ENCODE data around the gene CXXC4.
A peak's percentile ranks its signal among the peaks of the same experiment; 100 is the strongest.

The CXXC4 gene

DNA sequence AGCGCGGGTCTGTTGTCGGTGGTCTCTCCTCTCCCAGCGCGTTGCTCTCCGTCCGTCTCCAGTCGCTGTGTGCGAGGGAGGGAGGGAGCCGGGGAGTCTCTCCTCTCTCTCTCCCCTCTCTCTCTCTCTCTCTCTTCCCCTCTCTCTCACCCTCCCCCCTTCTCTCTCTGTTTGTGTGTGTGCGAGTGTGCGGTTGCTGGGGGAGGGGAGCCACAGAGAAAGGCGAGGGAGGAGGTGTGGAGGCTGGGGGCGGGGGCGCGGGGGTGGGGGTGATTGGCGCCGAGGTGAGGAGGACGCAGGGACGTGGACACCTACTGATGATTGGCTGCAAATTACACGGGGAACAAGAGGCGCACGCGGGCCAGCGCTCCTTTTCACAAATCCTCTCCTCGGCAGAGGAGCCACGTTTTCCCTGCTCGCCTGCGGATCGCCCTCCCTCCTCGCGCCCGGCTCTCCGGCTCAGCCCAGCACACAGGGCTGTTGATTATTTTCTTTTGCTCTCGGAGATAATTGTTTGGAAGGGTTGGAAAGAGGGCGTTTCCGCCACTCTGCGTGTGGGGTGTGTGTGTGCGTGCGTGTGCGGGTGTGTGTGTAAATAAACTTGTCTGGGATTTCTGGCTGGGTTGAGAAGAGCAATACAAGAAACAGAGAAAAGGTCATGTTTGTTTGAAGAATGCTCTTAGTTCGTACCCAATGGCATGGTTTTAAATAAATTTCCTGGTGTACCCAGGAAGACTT, at the start of gene CXXC4:
Gene CXXC4, minus strand, starts transcription at position 73 of the 738 bp plus-strand sequence. CDS start 3,092 bp downstream, outside the sequence.
- DNase-seq (ENCODE audit: low spot score): peak; percentile 44

DNA sequence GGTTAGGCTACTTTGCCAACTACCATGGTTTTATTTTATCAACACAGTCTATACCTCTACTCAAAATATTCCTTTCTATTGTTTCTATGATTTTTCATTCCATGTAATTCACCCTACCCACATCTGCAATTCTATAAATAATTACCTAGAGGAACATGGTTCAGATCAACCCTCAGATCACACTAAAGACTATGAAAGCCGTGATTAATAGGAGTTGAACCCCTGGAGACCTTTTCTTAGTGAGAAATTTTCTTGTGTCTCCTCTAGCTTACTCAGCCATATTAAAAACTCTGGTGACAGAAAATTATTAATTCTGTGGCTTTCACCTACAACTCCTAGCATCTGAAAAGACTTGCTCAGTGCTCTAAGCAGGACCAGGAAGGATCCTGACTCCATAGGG, 38.5 kb upstream of the CXXC4 start:
- DNase-seq (ENCODE audit: low spot score): peak; percentile 10

DNA sequence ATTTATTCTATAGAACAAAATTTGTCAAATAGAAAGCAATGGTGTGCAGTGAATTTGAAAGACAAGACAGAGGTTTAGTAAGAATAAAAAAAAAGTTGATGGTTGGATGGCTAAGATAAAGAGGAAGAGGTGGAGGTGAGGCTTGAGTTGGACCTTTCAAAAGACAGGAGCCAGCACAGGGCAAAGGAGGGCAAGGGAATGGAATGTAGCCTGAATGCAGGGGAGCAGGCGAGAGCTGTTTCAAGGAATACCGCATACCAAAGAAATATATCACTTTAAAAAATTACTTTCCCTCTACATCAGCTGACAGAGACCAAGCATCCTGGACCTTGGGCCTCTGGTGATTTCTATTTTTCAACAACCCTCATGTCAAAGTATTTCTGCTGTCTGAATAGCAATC, 38.0 kb upstream of the CXXC4 start:
- DNase-seq (ENCODE audit: low spot score): peak; percentile 39

DNA sequence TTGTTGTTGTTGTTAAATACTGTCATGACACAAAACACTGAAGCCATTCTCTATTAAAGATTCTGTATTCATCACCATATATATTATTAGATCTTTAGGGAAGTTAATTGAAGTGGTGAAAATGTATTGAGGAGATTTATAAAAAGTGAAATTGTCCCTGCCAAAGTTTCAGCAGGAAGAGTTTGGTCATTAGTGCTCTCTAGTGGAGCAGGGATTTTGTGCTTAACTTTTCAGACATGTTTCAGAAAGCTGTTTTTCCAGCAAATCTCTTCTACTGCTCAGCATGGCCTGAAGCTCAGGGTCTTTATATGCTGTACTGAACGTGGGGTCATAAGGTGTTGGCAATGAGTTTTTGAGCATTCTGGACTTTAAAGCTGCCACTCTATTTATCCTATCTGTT, 36.7 kb upstream of the CXXC4 start:
- no peak for DNase-seq (ENCODE audit: low spot score)

DNA sequence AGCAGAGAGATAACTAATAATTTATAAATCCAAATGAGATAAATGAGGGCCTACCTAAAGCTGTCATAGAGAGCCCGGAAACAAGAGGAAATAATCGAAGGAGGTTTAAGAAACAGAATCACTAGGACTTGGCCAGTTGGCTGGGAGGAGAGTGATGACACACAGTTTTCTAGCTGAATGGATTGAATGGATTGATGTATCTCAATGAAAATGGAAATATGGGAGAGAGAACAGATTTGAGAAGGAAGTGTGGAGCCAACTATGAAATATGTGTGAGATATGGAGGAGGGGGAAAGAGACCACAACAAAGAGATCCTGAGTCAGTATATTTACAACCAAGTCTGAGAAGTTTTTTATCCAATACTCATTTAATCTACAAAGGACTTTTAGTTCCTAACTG, 35.7 kb upstream of the CXXC4 start:
- DNase-seq (ENCODE audit: low spot score): no peak

DNA sequence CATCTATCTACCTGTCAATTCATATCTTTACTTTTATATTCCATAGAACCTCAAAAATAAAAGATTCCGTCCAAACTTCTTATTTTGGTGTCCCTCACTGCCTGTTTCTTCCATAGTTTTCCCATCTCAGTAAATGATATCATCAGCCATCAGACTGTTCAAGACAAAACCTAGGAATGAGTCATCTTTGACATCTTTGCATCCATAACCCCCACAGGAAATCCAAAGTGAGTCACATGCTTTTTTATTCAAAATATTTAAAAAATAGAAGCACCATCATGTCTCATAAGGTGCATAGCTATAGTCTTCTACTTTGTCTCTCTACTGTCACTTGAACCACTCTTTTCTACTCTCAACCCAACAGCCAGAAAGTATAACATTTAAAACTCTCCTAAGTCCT, 29.9 kb upstream of the CXXC4 start:
- peak; percentile 65 for DNase-seq (ENCODE audit: low spot score)

DNA sequence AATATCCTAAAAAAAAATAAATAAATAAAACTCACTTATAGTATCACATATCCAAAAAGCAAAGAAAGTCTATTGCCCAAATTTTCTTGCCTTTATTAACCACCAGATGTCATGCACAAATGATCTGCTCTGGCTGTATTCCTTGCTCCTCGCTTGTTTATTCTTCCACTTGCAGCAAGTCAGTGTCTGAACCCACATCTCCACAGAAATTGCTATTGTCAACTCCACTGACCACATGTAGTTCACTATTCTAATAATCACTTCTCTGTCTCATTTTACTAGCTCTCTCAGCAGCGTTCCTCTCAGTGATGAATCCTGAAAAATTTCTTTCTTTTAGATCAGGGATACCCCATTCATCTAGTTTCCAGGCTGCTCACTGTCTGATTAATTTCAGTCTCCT, 29.3 kb upstream of the CXXC4 start:
- DNase-seq (ENCODE audit: low spot score): no peak

DNA sequence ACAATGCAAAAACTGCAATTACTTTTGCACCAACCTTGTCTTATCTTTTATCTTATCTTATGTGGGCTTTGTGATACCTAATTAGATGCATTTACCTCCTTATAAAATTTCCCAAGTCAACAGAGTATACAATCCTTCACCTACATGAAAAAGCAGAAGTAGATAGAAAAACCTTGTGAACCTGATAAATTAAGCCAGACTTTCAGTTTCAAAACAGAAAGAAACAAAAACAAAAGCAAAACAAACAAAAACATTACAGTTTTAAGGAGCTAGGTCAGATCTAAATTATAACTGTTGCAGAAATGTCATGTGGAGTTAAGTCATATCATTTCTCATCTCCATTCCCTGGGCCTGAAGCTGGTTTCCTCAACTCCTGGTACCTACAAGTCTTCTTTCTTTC, 24.9 kb upstream of the CXXC4 start:
- no peak for DNase-seq (ENCODE audit: low spot score)

DNA sequence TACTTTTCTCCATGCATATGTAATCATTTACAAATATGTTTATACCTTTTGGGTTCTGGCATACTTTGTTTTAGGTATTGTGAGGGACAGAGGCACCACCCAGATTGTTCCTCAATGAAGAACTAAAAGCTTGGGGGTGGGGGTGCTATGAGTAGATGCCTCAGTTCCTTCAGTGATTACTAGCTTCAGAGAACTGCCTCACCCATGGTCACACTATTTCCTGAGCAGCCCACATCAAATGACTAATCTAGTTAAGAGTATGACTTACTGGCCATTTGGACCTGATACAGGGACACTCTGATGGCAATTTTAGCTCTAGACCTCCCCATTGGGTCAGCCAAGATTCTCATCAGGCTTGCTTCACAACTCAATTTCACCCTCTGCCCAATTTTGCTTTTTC, 22.2 kb upstream of the CXXC4 start:
- DNase-seq (ENCODE audit: low spot score): no peak

DNA sequence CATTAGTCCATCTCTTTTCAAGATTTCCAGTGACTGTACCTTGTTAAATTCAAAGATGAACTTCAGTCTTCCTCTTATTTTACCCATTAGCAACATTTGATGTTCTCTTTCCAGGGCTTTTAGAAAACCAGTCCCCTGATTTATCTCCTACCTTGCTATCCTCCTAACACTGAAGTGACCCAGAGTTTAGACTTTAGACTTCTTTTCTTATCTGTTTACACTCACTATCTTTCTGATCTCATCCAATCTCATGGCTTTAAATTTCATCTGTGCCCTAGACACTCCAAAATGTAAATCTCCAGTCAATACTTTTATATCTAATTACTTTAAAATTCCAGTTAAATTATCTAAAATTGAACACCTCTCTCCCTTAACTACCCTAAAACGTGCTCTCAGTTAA, 13.5 kb upstream of the CXXC4 start:
- DNase-seq (ENCODE audit: low spot score): no peak

DNA sequence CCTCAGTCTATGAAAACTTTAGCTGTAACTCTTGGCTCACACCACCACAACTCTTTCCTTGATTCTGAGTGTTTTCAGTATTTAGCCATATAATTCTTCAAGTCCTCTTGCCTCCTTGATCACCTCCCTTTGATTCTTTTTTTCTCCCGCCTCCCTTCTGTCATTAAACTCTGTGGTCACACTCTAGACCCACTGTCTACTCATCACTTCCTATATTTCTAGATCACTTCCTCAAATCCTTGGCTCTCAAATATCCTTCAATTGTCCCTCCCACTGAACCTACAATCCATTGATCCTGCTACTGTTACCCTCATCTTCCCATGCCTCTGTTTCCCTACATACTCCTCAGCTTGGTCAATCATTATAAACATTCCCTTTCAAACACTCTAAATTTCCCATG, 12.4 kb upstream of the CXXC4 start:
- DNase-seq (ENCODE audit: low spot score): no peak

DNA sequence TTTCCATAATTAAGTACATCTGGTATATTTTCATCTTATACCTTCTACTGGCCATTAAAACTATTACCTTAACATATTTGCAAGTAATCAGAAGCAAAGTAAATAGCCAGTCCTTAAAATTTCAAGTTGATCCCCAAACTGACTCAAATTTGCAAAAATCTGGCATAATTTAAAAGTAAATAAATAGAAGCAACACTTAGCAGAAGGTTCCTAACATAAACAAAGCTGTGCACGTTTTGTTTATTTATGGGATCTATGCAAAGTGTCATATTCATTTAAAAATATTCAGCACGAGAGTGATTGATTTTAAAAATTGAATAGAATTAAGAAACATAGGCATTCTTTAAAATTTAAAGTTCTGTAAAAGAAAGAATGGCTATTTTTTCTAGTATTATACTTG, 9.8 kb upstream of the CXXC4 start:
- no peak for DNase-seq (ENCODE audit: low spot score)

DNA sequence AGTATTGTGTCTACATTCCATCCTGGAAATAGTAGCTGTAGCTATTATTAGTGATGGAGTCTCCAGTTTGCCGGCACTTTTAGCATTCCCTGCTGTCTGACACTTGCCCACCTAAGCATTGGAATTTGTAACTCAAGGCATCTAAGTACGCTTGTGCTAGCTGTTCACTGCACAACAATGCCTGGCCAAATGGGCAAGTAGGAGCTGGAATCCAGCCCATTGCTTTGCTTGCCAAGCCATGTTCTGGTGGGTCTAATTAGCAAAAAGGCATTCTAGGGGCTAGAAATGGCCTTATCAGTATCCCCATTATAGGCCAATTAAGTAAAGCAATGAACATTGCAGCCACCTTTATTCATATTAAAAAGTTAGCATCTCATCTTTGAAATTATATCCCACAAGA, 7.8 kb upstream of the CXXC4 start:
- DNase-seq (ENCODE audit: low spot score): no peak

DNA sequence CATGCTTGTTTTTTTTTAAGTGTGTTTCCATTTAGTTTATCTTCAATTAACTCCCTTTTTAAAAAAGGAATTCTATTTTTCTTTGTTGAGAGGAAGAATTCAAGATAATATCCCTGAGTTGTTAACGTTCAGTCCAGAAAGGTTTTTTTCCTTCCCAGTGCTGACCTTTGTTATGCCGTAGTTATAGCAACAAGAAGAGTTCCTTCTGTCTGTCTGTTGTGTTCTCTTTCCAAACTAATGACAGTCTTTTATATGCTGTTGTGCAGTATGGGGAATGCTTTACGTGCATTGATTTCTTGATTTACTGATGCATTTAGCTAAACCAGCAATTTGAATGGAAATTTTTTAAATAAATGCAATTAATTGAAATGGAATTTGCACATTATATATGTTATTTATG, 6.6 kb upstream of the CXXC4 start:
- DNase-seq (ENCODE audit: low spot score): no peak

DNA sequence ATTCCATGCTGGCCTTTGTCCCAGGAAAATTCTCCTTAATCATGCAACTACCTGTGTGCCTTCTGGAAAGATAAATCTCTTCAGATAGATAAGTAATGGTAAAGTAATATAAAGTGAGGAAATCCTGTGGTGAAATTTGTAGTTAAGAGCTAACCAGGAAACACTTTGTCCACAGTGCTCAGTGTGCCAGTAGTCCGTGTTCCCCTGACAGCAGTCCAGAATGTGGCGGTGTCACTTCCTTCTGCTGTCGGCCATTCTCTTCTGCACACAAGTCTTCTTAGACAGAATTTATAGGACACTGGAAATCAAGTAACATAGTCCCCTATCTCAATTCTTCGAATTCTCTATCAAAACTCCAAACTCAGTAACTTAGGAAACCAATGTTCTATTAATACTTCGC, 5.7 kb upstream of the CXXC4 start:
- no peak for DNase-seq (ENCODE audit: low spot score)

DNA sequence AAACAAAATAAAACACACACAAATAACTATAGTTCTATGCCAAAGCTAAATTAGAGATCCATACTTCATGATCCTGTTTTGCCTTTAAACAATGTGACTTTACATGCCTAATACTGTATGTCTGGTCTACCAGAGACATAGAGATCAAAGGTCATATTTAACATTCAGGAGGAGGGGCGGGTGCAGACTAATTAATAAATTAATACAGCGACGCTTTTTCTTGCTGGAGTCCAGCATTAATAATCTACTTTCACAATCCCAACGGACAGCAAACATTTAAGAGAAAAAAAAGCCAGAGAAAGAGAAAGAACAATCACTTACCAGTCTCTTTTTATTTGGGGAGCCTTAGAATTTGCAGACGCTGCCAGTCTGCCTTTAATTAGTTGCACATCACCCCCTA, 509 bp downstream of the CXXC4 start:
- DNase-seq (ENCODE audit: low spot score): no peak

DNA sequence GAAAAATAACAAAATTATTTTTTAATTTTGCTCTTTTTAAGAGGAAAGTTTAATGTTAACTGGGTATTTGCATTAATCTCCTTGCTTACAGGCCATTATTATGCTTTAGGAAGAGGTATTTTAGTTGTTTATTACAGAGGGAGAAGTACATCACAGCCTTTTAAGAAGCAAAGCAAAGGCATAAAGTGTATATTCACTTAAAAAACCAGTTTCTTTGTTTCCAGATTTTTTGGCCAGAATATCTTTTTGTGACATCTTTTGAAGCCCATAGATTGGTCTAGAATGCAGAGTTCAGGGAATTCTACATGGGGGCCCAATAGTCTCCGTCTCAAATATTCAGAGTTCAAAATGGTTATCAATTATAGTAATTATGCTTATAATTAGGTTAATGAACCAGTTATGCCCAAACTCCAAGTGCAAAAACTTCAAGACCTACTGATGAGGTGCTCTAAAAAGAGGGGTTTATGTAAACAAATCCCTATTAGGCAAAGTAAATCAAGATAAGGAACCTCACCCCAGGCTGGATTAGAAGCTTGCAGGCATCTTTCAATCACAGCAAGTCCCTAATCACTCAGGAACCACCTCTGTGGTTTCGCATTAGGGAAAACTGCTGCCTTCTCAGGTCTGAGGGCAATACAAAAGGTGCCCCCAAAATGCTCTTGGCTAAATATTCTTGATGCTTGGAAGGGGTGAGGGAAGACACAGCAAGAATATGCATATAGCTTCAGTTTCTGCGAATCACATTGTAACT, 1.4 kb downstream of the CXXC4 start:
- DNase-seq (ENCODE audit: low spot score): no peak

DNA sequence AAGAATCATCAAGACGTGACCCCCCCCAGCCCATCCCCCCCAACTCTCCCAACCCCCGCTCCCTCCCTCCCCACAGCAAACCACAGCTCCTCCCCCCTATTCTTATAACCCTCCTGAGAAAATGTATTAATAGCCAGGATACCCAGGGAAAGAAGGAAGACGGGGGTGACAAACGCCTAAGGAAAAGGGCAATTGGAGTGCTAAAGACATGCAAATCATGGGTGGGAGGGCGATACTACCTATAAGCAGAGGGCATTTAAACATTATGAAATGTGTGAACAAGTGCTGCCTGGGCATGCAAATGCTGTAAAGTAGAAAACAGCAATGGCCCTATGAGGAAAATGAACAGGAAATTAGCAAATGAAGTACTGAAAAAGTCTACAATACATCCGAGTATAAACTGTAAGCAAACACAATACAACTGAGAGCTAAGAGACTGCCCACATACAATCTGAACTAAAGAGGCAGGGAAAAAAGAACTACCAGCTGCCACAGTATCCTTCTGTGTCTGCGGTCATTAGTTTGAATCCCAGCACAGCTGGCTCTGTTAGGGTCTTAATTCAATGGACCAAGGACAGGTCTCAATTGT, 2.4 kb downstream of the CXXC4 start:
- DNase-seq (ENCODE audit: low spot score): no peak

DNA sequence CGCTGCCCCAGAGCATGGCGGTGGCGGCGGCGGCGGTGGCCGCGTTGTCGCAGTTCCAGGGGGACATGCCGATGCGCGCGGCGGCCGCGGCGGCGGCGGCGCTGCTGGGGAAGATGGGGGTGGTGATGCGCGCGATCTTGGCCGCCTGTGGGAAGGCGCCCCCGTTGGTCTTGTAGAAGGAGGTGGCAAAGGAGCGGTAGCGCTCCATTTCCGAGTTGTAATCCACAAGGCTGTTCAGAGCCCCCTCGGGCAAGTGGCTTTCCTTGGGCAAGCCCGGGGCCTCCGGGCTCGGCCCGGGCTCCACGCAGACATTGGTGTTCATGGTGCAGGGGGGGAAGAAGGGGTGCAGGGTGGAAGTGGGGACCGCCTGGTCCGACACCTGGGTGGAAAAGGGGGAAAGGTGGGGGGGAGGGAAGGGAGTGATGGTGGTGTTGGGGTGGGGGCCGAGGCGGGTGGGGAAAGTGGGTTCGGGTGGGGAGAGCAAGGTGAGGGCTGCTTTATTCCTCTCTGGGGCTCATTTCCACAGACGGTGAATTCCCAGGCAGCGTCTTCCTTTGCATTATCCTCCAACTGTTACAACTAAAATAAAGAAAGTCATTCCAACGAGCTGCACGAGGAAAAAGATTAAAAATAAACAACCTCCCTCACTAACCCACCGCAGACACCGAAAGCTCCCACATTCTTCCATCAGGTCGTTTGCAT, 3.1 kb downstream of the CXXC4 start:
- no peak for DNase-seq (ENCODE audit: low spot score)

DNA sequence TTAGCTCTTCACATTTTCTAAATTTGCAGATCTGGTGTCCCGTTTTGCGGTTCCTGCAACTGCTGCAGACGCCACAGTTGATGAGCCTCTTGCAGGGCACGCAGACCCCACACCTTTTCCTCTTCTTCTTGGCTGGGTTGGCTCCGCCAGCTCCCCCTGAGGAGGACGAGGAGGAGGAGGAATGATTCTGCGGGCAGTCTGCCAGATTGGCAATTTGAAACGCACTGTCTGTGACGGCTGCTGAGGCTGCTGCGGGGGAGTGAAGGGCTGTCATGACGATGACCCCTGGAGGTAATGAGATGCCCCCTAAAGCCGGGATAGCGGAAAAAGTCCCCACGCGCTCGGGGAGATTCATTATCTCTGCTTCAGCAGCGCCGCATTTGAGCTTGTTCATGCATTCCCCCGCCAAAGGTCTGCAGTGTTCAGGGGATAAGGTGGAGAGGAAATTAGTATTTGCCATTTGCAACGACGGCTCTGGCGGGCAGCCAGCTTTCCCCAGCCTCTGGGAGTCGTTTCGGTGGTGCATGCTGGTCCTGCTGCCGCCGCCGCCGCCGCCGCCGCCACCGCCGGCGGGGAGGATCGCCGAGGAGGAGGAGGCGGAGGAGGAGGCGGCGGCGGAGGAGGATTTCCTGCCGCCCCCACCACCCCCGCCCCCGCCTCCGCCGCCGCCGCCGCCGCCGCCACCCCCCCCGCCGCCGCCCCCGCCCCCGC, 3.8 kb downstream of the CXXC4 start:
- peak; percentile 70 for DNase-seq (ENCODE audit: low spot score)

DNA sequence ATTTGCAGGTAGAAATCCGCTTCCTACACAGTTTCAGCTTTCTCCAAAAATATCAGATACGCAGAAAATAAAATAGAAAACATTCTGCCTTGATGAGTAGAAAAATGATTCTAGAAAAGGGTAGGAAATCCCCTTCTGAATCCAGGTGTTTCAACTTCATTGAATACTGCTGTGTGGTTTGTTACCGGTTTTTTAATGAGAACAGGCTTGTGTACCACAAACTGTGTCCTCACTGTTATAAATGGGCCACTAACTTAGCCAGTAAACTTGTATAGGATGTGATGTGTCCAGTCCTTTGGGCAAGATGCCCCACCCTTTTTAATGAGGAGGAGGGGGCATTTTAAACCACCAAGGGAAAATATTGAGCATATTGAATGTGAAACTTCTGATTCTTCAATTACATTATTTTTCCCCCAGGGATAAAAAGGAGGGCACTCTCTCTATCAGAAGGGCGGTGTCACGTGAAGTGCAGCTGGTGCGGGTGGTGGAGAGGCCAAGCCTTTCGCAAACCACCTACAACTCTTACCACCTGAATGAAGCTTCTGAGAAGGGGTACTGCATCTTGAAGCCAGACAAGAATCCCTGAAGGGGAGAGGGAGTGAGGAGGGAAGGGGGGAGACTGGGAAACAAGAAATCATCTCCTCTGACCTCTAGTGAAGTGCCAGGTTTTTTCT, 4.5 kb downstream of the CXXC4 start:
- no peak for DNase-seq (ENCODE audit: low spot score)

DNA sequence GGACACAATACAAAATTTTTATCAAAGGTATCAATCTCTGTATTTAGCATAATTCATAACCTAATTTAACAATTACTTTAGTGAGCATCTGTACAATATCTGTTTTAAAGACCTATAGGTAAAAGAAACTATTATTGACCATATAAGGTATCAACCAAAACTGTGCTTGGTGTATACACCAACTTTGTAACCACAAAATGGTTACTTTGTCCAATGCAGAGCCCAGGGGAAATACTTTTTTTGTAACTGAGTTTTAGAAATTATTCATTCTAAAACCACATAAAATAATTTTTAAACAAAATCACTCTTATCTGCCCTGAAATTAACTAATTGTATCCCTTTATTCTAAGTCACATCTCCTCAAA, 5.0 kb downstream of the CXXC4 start:
- no peak for DNase-seq (ENCODE audit: low spot score)
